C4-2B (cell line): ENCODE measurements around the gene FRMD3.

Experiments used
- ZFX ChIP-seq: fragments of 450-650 bp; IDR thresholded peaks from 2 replicates; pipeline ENCODE4 v1.6.1; 2017
- TF ChIP-seq, protein P1 (sequence below): fragments of 450-650 bp; conservative IDR thresholded peaks from 2 replicates; pipeline ENCODE4 v1.5.1; 2017; ENCODE audit warnings: mild to moderate bottlenecking

DNA sequence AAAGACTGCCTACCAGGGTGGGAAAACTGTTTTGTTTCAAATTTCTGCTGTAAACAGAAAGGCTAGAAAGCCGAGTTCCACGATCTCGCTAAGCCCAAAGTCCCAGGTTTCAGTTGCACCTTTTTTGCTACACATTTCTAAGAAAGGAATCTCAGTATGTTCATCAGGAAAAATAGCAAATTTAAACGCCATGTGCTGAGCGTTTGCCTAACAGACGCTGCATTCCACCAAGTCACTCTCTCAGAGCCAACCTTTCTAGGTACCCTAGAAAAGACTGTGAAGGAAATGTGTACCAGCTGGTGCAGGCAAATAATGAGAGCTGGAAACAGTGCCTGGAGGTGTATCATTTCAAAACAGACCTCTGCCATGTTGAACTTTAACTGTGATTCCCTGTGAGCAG lies 71.8 kb downstream of the FRMD3 start:
- TF ChIP-seq, protein P1, sequence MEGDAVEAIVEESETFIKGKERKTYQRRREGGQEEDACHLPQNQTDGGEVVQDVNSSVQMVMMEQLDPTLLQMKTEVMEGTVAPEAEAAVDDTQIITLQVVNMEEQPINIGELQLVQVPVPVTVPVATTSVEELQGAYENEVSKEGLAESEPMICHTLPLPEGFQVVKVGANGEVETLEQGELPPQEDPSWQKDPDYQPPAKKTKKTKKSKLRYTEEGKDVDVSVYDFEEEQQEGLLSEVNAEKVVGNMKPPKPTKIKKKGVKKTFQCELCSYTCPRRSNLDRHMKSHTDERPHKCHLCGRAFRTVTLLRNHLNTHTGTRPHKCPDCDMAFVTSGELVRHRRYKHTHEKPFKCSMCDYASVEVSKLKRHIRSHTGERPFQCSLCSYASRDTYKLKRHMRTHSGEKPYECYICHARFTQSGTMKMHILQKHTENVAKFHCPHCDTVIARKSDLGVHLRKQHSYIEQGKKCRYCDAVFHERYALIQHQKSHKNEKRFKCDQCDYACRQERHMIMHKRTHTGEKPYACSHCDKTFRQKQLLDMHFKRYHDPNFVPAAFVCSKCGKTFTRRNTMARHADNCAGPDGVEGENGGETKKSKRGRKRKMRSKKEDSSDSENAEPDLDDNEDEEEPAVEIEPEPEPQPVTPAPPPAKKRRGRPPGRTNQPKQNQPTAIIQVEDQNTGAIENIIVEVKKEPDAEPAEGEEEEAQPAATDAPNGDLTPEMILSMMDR, result no peak
- TF ChIP-seq ZFX, result no peak
